ENCODE results near the gene AKAP5. TPM values are rescaled to one million over a fixed set of nuclear protein-coding genes. Genes with fewer than 3 reads are reported as not detected.

Gene AKAP5
- total RNA-seq, 3 donors from 2014 or later = 0.96 to 1.2 (median 0.98) TPM

DNA sequence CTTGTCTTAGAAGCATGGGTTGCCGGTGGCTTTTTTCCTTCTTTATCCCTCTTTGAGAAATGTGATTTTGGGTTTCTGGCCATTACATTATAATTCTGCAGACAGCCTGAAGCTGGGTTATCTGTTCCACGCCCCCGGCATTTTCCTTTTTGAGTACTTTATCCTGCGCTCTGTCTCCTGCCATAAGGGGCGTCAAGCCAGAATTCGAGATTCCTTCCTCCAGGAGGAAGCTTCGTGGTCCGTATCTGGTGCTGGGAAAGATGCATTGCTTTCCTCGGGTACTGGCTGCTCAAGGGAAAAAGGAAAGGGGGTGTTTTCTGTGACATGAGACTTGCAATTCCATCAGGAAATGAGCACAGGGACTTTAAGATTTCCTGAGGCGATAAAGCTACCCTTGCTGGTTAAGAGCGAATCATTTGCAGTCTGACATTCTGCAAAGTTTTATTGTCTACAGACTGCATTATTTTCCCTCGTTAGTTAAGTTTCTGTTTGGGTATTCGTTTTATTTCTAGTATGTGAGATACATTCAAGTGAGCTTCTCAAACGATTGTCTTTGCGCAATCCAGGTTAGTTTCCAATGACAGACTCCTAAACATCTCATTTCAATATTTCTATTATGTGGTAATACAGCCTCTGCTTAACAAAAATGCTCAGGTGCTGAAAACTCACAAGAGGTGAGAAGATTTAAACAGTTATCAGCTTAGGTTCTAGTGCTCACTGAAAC is 694 bp downstream of the AKAP5 start:
- peak overlapping the region; percentile 65 to 92 (median 68) for H3K4me3 ChIP-seq
- H3K36me3 ChIP-seq = no peaks in the 10 kb centered on the region
- no peaks in the 10 kb centered on the region for H3K9me3 ChIP-seq
- intact Hi-C loops (cut with DNase I; ENCODE audit: low total_unique reads) = no loop called here
- TF ChIP-seq, protein P1, sequence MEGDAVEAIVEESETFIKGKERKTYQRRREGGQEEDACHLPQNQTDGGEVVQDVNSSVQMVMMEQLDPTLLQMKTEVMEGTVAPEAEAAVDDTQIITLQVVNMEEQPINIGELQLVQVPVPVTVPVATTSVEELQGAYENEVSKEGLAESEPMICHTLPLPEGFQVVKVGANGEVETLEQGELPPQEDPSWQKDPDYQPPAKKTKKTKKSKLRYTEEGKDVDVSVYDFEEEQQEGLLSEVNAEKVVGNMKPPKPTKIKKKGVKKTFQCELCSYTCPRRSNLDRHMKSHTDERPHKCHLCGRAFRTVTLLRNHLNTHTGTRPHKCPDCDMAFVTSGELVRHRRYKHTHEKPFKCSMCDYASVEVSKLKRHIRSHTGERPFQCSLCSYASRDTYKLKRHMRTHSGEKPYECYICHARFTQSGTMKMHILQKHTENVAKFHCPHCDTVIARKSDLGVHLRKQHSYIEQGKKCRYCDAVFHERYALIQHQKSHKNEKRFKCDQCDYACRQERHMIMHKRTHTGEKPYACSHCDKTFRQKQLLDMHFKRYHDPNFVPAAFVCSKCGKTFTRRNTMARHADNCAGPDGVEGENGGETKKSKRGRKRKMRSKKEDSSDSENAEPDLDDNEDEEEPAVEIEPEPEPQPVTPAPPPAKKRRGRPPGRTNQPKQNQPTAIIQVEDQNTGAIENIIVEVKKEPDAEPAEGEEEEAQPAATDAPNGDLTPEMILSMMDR (IDR thresholded peaks at IDR 0.05) = no peak
- TF ChIP-seq POLR2A (IDR thresholded peaks at IDR 0.05) = no peak
- peak overlapping the region; percentile 59 to 61 for H3K27ac ChIP-seq
- no peak for DNase-seq (ENCODE audit: low spot score in 2 of 2)
- H3K27me3 ChIP-seq = no peaks in the 10 kb centered on the region
- no peaks in the 10 kb centered on the region for H3K4me1 ChIP-seq

- Histone ChIP-seq H3K36me3 (no peaks in the 10 kb centered on the region), H3K9me3 (no peaks in the 10 kb centered on the region), H3K4me3 (no peak overlapping the region), H3K27ac (no peak overlapping the region), H3K4me1 (no peaks in the 10 kb centered on the region), H3K27me3 (no peaks in the 10 kb centered on the region)
- intact Hi-C loops (cut with DNase I; ENCODE audit: low total_unique reads) = no loop called here
- DNase-seq (ENCODE audit: low spot score in 2 of 2) = no peak
- TF ChIP-seq POLR2AphosphoS5 (IDR thresholded peaks at IDR 0.05) = no peak
Observed at GRCh38 chr14:64467101-64467500, 1.8 kb downstream of the AKAP5 start.

DNA sequence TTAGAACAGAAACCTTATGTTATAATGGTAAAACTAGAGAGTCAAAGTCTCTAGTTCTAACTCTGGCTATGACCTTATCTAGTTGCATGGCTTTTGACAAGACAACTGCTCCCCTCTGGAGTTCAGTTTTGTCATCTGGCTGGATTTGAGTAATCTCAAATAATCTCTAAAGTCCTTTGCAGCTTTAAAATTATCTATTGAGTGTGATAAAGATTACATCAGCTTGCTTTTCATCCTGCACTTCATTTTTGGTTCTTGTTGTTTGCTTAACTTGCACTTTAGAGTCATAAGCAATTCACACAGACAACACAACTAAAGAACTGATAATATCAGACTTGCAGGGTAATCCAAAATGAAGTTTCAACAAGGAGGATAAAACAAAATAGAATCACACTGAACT is 2.3 kb downstream of the AKAP5 start:
- Histone ChIP-seq H3K27me3 (no peaks in the 10 kb centered on the region), H3K27ac (no peak overlapping the region), H3K4me1 (no peaks in the 10 kb centered on the region), H3K4me3 (no peak overlapping the region), H3K9me3 (no peaks in the 10 kb centered on the region), H3K36me3 (no peaks in the 10 kb centered on the region)
- TF ChIP-seq POLR2AphosphoS5 (IDR thresholded peaks at IDR 0.05) (no peak), POLR2A (IDR thresholded peaks at IDR 0.05) (no peak)
- TF ChIP-seq, protein P1 (IDR thresholded peaks at IDR 0.05) = no peak
- no peak for DNase-seq (ENCODE audit: low spot score in 2 of 2)
- intact Hi-C loops (cut with DNase I; ENCODE audit: low total_unique reads) = no loop called here

DNA sequence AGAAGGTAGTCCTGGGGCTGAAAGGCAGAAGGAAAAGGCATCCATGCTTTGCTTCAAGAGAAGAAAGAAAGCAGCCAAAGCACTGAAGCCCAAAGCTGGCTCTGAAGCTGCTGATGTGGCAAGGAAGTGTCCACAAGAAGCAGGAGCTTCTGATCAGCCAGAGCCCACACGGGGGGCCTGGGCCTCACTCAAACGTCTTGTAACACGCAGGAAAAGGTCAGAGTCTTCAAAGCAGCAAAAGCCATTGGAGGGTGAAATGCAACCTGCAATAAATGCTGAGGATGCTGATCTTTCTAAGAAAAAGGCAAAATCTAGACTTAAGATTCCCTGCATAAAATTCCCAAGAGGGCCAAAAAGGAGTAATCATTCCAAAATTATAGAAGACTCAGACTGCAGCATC is 3.2 kb downstream of the AKAP5 start:
- Histone ChIP-seq H3K9me3 (no peaks in the 10 kb centered on the region), H3K27ac (no peak overlapping the region), H3K27me3 (no peaks in the 10 kb centered on the region), H3K4me1 (no peaks in the 10 kb centered on the region), H3K36me3 (no peaks in the 10 kb centered on the region), H3K4me3 (no peak overlapping the region)
- intact Hi-C loops (cut with DNase I; ENCODE audit: low total_unique reads) = no loop called here
- no peak for DNase-seq (ENCODE audit: low spot score in 2 of 2)
- TF ChIP-seq POLR2A (IDR thresholded peaks at IDR 0.05) = no peak
- TF ChIP-seq, protein P1 (IDR thresholded peaks at IDR 0.05) = no peak
- TF ChIP-seq POLR2AphosphoS5 (IDR thresholded peaks at IDR 0.05) = no peak

- Histone ChIP-seq H3K9me3 (no peaks in the 10 kb centered on the region), H3K27me3 (no peaks in the 10 kb centered on the region), H3K36me3 (no peaks in the 10 kb centered on the region), H3K27ac (no peak overlapping the region), H3K4me1 (no peaks in the 10 kb centered on the region), H3K4me3 (no peak overlapping the region)
- no peak for DNase-seq (ENCODE audit: low spot score in 2 of 2)
- intact Hi-C loops (cut with DNase I; ENCODE audit: low total_unique reads) = no loop called here
- TF ChIP-seq POLR2AphosphoS5 (IDR thresholded peaks at IDR 0.05) = no peak
- TF ChIP-seq, protein P1 (IDR thresholded peaks at IDR 0.05) = no peak
- no peak for TF ChIP-seq POLR2A (IDR thresholded peaks at IDR 0.05)
Observed at GRCh38 chr14:64474041-64474440, 8.7 kb downstream of the AKAP5 start.
